H9 (cell line): ENCODE results near the gene LRPAP1. TPM values are rescaled to one million over a fixed set of nuclear protein-coding genes. Genes with fewer than 3 reads are reported as not detected.
A peak's percentile ranks its signal among the peaks of the same experiment; 100 is the strongest.

ENCODE experiments used
- DNase-seq: peaks from one replicate; pipeline ENCODE4 v3.0.0-alpha.2; 2017
- H2AFZ ChIP-seq: one replicate; pipeline ENCODE4 v1.6.1; 2013; ENCODE audit warnings: mild to moderate bottlenecking, low read length, control low read depth, moderate library complexity
- H2AK5ac ChIP-seq: 2 replicates; pipeline ENCODE4 v1.6.1; 2013; ENCODE audit warnings: low read length, control low read depth, mixed read lengths; ENCODE audit not compliant: insufficient read length
- H2BK120ac ChIP-seq: one replicate; pipeline ENCODE4 v1.6.1; 2013; ENCODE audit warnings: low read depth, mild to moderate bottlenecking, low read length, control low read depth, inconsistent platforms; ENCODE audit not compliant: poor library complexity, severe bottlenecking
- H2BK12ac ChIP-seq: 2 replicates; pipeline ENCODE4 v1.6.1; 2013; ENCODE audit warnings: low read length, control low read depth, mixed read lengths, low read depth; ENCODE audit not compliant: insufficient read length
- H2BK15ac ChIP-seq: 2 replicates; pipeline ENCODE4 v1.6.1; 2013; ENCODE audit warnings: low read depth, low read length, control low read depth
- H2BK20ac ChIP-seq: one replicate; pipeline ENCODE4 v1.6.1; 2013; ENCODE audit warnings: low read depth, mild to moderate bottlenecking, low read length, control low read depth, inconsistent platforms; ENCODE audit not compliant: poor library complexity, severe bottlenecking
- H2BK5ac ChIP-seq: 2 replicates; pipeline ENCODE4 v1.6.1; 2013; ENCODE audit warnings: low read length, control low read depth, mixed read lengths; ENCODE audit not compliant: insufficient read length
- H3K14ac ChIP-seq: 2 replicates; pipeline ENCODE4 v1.6.1; 2013; ENCODE audit warnings: low read length, control low read depth; ENCODE audit not compliant: insufficient read depth
- H3K18ac ChIP-seq: 2 replicates; pipeline ENCODE4 v1.6.1; 2013; ENCODE audit warnings: low read depth, mild to moderate bottlenecking, mixed read lengths, low read length, control low read depth; ENCODE audit not compliant: insufficient read length
- H3K23ac ChIP-seq: 2 replicates; pipeline ENCODE4 v1.6.1; 2013; ENCODE audit warnings: low read length, control low read depth, mixed read lengths, low read depth; ENCODE audit not compliant: insufficient read length
- H3K23me2 ChIP-seq: 2 replicates; pipeline ENCODE4 v1.6.1; 2013; ENCODE audit warnings: low read depth, mild to moderate bottlenecking, mixed read lengths, low read length, control low read depth; ENCODE audit not compliant: insufficient read length, poor library complexity, severe bottlenecking
- H3K27ac ChIP-seq: 2 replicates; pipeline ENCODE4 v1.5.1; 2013; ENCODE audit warnings: low read length, control low read depth, mixed read lengths, low read depth; ENCODE audit not compliant: insufficient read length
- H3K27me3 ChIP-seq: 2 replicates; pipeline ENCODE4 v1.6.1; 2013; ENCODE audit warnings: low read length, control low read depth, inconsistent platforms; ENCODE audit not compliant: insufficient read depth
- H3K4ac ChIP-seq: 2 replicates; pipeline ENCODE4 v1.6.1; 2013; ENCODE audit warnings: low read depth, mild to moderate bottlenecking, control low read depth, inconsistent platforms, low read length, moderate library complexity
- H3K4me1 ChIP-seq: 2 replicates; pipeline ENCODE4 v1.6.1; 2013; ENCODE audit warnings: low read length, control low read depth, inconsistent platforms; ENCODE audit not compliant: insufficient read depth
- H3K4me2 ChIP-seq: 2 replicates; pipeline ENCODE4 v1.6.1; 2013; ENCODE audit warnings: low read length, control low read depth, mixed read lengths; ENCODE audit not compliant: insufficient read length, insufficient read depth
- H3K56ac ChIP-seq: 2 replicates; pipeline ENCODE4 v1.6.1; 2013; ENCODE audit warnings: low read depth, mild to moderate bottlenecking, mixed read lengths, low read length, control low read depth; ENCODE audit not compliant: insufficient read length
- H3K79me1 ChIP-seq: 2 replicates; pipeline ENCODE4 v1.6.1; 2013; ENCODE audit warnings: low read depth, mild to moderate bottlenecking, moderate library complexity, low read length, control low read depth, inconsistent platforms; ENCODE audit not compliant: insufficient read depth, poor library complexity, severe bottlenecking
- H3K79me2 ChIP-seq: 2 replicates; pipeline ENCODE4 v1.6.1; 2013; ENCODE audit warnings: low read length, control low read depth, inconsistent platforms; ENCODE audit not compliant: insufficient read depth
- H3K9ac ChIP-seq: 2 replicates; pipeline ENCODE4 v1.6.1; 2013; ENCODE audit warnings: low read length, control low read depth, mixed read lengths; ENCODE audit not compliant: insufficient read length; ENCODE audit errors: extremely low read depth
- H3K9me3 ChIP-seq: one replicate; pipeline ENCODE4 v1.6.1; 2013; ENCODE audit warnings: low read depth, low read length, inconsistent platforms; ENCODE audit not compliant: control insufficient read depth
- H3T11ph ChIP-seq: one replicate; pipeline ENCODE4 v1.6.1; 2013; ENCODE audit warnings: mild to moderate bottlenecking, low read length, control low read depth, inconsistent platforms
- H4K20me1 ChIP-seq: one replicate; pipeline ENCODE4 v1.6.1; 2013; ENCODE audit not compliant: control insufficient read depth, insufficient read length, insufficient read depth
- H4K5ac ChIP-seq: 2 replicates; pipeline ENCODE4 v1.6.1; 2013; ENCODE audit warnings: low read depth, mild to moderate bottlenecking, mixed read lengths, low read length, control low read depth; ENCODE audit not compliant: insufficient read length
- H4K8ac ChIP-seq: replicated peaks from 2 replicates; pipeline ENCODE4 v1.6.1; 2013; ENCODE audit warnings: low read length, control low read depth, mixed read lengths, low read depth; ENCODE audit not compliant: insufficient read length
- H4K91ac ChIP-seq: 2 replicates; pipeline ENCODE4 v1.6.1; 2013; ENCODE audit warnings: low read depth, mild to moderate bottlenecking, moderate library complexity, mixed read lengths, low read length, control low read depth; ENCODE audit not compliant: insufficient read length
- H3K27ac Mint-ChIP-seq, 3 experiments: 2 replicates in 2 of 3; 3 replicates in 1 of 3; pipeline ENCODE4 v1.8.0; 2020 to 2021; ENCODE audit warnings: mixed read lengths in 3 of 3, mild to moderate bottlenecking in 1 of 3, moderate library complexity in 1 of 3
- H3K27me3 Mint-ChIP-seq: 2 replicates; pipeline ENCODE4 v1.8.0; 2021; ENCODE audit warnings: low read depth, mild to moderate bottlenecking, moderate library complexity, mixed read lengths
- H3K36me3 Mint-ChIP-seq, 3 experiments: 2 replicates in 2 of 3; 3 replicates in 1 of 3; pipeline ENCODE4 v1.8.0; 2020 to 2021; ENCODE audit warnings: low read depth in 3 of 3, mixed read lengths in 3 of 3; ENCODE audit not compliant: insufficient read depth in 1 of 3
- H3K4me1 Mint-ChIP-seq, 2 experiments: 2 replicates each; pipeline ENCODE4 v1.8.0; 2020; ENCODE audit warnings: mixed read lengths in 2 of 2
- H3K4me3 Mint-ChIP-seq, 2 experiments: 2 replicates in 1 of 2; 3 replicates in 1 of 2; pipeline ENCODE4 v1.8.0; 2020 to 2021; ENCODE audit warnings: mild to moderate bottlenecking in 2 of 2, mixed read lengths in 2 of 2, moderate library complexity in 1 of 2
- H3K9me3 Mint-ChIP-seq, 2 experiments: 2 replicates in 1 of 2; 3 replicates in 1 of 2; pipeline ENCODE4 v1.8.0; 2020; ENCODE audit warnings: mild to moderate bottlenecking in 2 of 2, mixed read lengths in 2 of 2, moderate library complexity in 1 of 2
- WGBS: extraction: QIAGEN DNeasy Blood & Tissue Kit; methylation state at CpG from one replicate; pipeline ENCODE4 v1.1.7; 2013; ENCODE audit warnings: missing lambda C conversion rate, low lambda C conversion rate, mixed read lengths; ENCODE audit not compliant: insufficient read length; ENCODE audit errors: extremely low coverage; 5-methylcytosine and 5-hydroxymethylcytosine counted together
- total RNA-seq: library from RNA; stranded (reverse); gene quantifications from 2 replicates; pipeline ENCODE4 v1.2.1, GENCODE V29; 2021
- TF ChIP-seq, protein P1 (sequence below): fragments of 200-600 bp; sonication (generic); conservative IDR thresholded peaks from 3 replicates; pipeline ENCODE4 v1.8.0; 2021; ENCODE audit warnings: antibody characterized with exemption, mild to moderate bottlenecking

LRPAP1 gene
- total RNA-seq, 1 experiment from 2014 or later: 85.9 TPM

DNA sequence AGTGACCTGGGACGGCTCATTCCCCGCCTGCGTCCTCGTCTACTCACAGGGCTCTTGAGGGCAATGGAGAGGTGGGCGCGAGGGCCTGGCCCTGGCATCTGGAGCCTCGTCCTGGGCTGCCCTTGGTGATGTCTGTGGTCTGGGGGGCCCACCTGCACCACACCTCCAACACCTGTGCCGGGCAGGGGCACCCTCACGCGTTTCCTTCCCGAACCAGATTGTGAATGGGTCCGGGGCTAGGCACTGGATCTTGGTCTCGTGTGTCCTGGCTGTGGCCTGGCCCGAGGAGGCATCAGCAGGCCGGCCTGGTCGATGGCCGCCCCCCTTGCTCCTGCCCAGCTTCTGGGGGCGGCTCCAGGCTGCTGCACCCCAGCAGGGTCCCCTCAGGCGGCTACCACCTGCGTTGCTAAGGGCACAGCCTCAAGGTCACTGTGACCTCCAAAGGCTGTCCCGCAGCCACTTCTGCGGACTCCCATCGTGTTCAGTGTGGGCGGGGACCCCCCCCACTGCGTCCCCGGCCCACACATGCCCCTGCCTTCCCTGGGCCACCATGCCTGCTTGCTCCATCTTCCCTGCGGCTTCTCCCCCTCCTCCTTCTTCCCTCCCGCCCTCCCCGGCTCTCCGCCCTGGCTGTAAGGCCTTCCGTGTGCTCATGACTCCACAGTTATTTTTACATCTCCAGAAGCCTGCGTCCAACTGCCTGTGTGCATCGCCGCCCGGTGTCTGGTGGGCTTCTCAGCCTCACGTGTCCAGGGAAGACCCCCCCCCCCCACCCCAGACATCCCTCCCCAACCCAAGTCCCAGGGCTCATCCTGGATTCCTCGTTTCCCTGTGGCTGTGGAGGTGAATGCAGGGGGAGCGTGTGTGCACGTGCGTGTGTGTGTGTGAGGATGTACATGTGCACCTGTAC lies 65.3 kb downstream of the LRPAP1 start:
- H4K8ac ChIP-seq: no peak overlapping the region
- no peak overlapping the region for H3K4ac ChIP-seq
- no peaks in the 10 kb centered on the region for H3K4me1 ChIP-seq
- H3K9ac ChIP-seq: no peak overlapping the region
- H3K23me2 ChIP-seq: no peaks in the 10 kb centered on the region
- no peak overlapping the region for H3K56ac ChIP-seq
- H4K91ac ChIP-seq: no peak overlapping the region
- no peak overlapping the region for H4K5ac ChIP-seq
- Mint-ChIP-seq H3K27me3 (peaks cover 60% of the 10 kb centered on the region), H3K4me3 (no peak overlapping the region), H3K9me3 (no peaks in the 10 kb centered on the region), H3K36me3 (no peaks in the 10 kb centered on the region), H3K4me1 (peaks cover 6 to 9% of the 10 kb centered on the region in 2 experiments; a peak in 1 of 4 replicates), H3K27ac (no peak overlapping the region)
- H2AFZ ChIP-seq: no peak overlapping the region
- no peak overlapping the region for H3K18ac ChIP-seq
- no peak overlapping the region for H2BK120ac ChIP-seq
- no peaks in the 10 kb centered on the region for H3K79me1 ChIP-seq
- TF ChIP-seq, protein P1, sequence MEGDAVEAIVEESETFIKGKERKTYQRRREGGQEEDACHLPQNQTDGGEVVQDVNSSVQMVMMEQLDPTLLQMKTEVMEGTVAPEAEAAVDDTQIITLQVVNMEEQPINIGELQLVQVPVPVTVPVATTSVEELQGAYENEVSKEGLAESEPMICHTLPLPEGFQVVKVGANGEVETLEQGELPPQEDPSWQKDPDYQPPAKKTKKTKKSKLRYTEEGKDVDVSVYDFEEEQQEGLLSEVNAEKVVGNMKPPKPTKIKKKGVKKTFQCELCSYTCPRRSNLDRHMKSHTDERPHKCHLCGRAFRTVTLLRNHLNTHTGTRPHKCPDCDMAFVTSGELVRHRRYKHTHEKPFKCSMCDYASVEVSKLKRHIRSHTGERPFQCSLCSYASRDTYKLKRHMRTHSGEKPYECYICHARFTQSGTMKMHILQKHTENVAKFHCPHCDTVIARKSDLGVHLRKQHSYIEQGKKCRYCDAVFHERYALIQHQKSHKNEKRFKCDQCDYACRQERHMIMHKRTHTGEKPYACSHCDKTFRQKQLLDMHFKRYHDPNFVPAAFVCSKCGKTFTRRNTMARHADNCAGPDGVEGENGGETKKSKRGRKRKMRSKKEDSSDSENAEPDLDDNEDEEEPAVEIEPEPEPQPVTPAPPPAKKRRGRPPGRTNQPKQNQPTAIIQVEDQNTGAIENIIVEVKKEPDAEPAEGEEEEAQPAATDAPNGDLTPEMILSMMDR: no peak; the same call in 2 of the 3 replicates
- H2BK20ac ChIP-seq: no peak overlapping the region
- H3K4me2 ChIP-seq: no peak overlapping the region
- no peaks in the 10 kb centered on the region for H4K20me1 ChIP-seq
- no peak overlapping the region for H3K27ac ChIP-seq
- H3K27me3 ChIP-seq: peaks cover 6% of the 10 kb centered on the region; the same call in 1 of the 2 replicates
- H2BK15ac ChIP-seq: no peak overlapping the region
- peak overlapping the region; percentile 3; the same call in 1 of the 2 replicates for H3K14ac ChIP-seq
- H3K79me2 ChIP-seq: no peaks in the 10 kb centered on the region
- H2BK12ac ChIP-seq: no peak overlapping the region
- no peak overlapping the region for H2BK5ac ChIP-seq
- H2AK5ac ChIP-seq: no peak overlapping the region
- WGBS: no CpG with 5 or more reads among the region's 40 CpGs
- no peak overlapping the region for H3T11ph ChIP-seq
- no peak overlapping the region for H3K23ac ChIP-seq
- no peak for DNase-seq
- no peaks in the 10 kb centered on the region for H3K9me3 ChIP-seq
